HFFc6 (cell line): Measurements from ENCODE around the gene SEPTIN10. TPM values are rescaled to one million over a fixed set of nuclear protein-coding genes. Genes with fewer than 3 reads are reported as not detected.

Source experiments
- DNase-seq: peaks from one replicate; pipeline ENCODE4 v3.0.0-alpha.2; 2018
- H3K27ac Mint-ChIP-seq: 2 replicates; pipeline ENCODE4 v1.8.0; 2020; ENCODE audit warnings: mild to moderate bottlenecking, mixed read lengths
- H3K27me3 Mint-ChIP-seq: 2 replicates; pipeline ENCODE4 v1.8.0; 2021; ENCODE audit warnings: mild to moderate bottlenecking, moderate library complexity, mixed read lengths; ENCODE audit not compliant: insufficient read depth
- H3K36me3 Mint-ChIP-seq: 2 replicates; pipeline ENCODE4 v1.8.0; 2021; ENCODE audit warnings: low read depth, mixed read lengths
- H3K4me1 Mint-ChIP-seq: 2 replicates; pipeline ENCODE4 v1.8.0; 2020; ENCODE audit warnings: low read depth, mixed read lengths
- H3K4me3 Mint-ChIP-seq: 2 replicates; pipeline ENCODE4 v1.8.0; 2020; ENCODE audit warnings: mild to moderate bottlenecking, moderate library complexity, mixed read lengths
- H3K9me3 Mint-ChIP-seq: 2 replicates; pipeline ENCODE4 v1.8.0; 2020; ENCODE audit warnings: mild to moderate bottlenecking, mixed read lengths
- total RNA-seq, 6 experiments: library from RNA; stranded (reverse); fragmentation: NEBNext Ultra II Directional; extraction: Animal tissue kit (Norgen Biotek cat#: 25700); gene quantifications; 2 replicates in 1 of 6; 3 replicates in 5 of 6; pipeline ENCODE4 v1.2.3, GENCODE V29; 2021
- TF ChIP-seq, protein P1 (sequence below): fragments of 200-600 bp; sonication (generic); IDR thresholded peaks from 2 replicates; pipeline ENCODE4 v1.5.0; 2021; ENCODE audit warnings: antibody characterized with exemption, mild to moderate bottlenecking

SEPTIN10 gene
- total RNA-seq, 6 experiments from 2014 or later: 102 to 127 (median 114) TPM

GRCh38 chr2:109512076-109512475, 101.7 kb downstream of the SEPTIN10 start:
- H3K4me3 Mint-ChIP-seq: no peak overlapping the region
- TF ChIP-seq, protein P1, sequence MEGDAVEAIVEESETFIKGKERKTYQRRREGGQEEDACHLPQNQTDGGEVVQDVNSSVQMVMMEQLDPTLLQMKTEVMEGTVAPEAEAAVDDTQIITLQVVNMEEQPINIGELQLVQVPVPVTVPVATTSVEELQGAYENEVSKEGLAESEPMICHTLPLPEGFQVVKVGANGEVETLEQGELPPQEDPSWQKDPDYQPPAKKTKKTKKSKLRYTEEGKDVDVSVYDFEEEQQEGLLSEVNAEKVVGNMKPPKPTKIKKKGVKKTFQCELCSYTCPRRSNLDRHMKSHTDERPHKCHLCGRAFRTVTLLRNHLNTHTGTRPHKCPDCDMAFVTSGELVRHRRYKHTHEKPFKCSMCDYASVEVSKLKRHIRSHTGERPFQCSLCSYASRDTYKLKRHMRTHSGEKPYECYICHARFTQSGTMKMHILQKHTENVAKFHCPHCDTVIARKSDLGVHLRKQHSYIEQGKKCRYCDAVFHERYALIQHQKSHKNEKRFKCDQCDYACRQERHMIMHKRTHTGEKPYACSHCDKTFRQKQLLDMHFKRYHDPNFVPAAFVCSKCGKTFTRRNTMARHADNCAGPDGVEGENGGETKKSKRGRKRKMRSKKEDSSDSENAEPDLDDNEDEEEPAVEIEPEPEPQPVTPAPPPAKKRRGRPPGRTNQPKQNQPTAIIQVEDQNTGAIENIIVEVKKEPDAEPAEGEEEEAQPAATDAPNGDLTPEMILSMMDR: no peak

DNA sequence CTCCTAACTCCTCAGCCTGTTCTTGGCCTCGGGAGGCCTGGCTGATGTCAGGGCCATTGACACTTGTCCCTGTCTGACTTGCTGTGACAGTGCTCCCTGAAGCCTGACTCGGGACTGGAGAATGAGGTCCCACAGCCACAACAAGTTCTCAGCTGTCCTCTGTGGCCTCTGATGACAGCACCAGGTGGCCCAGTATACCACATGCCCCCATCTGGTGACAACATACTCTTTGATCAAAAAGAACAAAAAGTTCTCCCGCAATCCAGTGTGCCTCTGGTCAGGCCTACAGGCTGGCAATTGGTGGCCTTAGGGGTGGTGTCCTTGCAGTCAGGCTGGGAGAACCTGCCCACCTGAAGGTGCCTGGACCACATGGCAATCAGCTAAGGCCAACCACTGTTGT, 102.6 kb downstream of the SEPTIN10 start:
- H3K36me3 Mint-ChIP-seq: no peaks in the 10 kb centered on the region
- H3K4me1 Mint-ChIP-seq: peaks cover 15% of the 10 kb centered on the region
- H3K27me3 Mint-ChIP-seq: peaks cover 6% of the 10 kb centered on the region; the same call in 1 of the 2 replicates
- peaks cover 6% of the 10 kb centered on the region; the same call in 1 of the 2 replicates for H3K9me3 Mint-ChIP-seq
- no peak overlapping the region for H3K4me3 Mint-ChIP-seq
- TF ChIP-seq, protein P1: no peak
- DNase-seq: no peak
- H3K27ac Mint-ChIP-seq: no peak overlapping the region

More at GRCh38 chr2:109512076-109512475, 101.7 kb downstream of the SEPTIN10 start:
- DNase-seq: no peak
- H3K9me3 Mint-ChIP-seq: peaks cover 6% of the 10 kb centered on the region; the same call in 1 of the 2 replicates
- H3K27ac Mint-ChIP-seq: no peak overlapping the region; the same call in 1 of the 2 replicates
- H3K36me3 Mint-ChIP-seq: no peaks in the 10 kb centered on the region
- peaks cover 15% of the 10 kb centered on the region for H3K4me1 Mint-ChIP-seq
- H3K27me3 Mint-ChIP-seq: peaks cover 5% of the 10 kb centered on the region; the same call in 1 of the 2 replicates

DNA sequence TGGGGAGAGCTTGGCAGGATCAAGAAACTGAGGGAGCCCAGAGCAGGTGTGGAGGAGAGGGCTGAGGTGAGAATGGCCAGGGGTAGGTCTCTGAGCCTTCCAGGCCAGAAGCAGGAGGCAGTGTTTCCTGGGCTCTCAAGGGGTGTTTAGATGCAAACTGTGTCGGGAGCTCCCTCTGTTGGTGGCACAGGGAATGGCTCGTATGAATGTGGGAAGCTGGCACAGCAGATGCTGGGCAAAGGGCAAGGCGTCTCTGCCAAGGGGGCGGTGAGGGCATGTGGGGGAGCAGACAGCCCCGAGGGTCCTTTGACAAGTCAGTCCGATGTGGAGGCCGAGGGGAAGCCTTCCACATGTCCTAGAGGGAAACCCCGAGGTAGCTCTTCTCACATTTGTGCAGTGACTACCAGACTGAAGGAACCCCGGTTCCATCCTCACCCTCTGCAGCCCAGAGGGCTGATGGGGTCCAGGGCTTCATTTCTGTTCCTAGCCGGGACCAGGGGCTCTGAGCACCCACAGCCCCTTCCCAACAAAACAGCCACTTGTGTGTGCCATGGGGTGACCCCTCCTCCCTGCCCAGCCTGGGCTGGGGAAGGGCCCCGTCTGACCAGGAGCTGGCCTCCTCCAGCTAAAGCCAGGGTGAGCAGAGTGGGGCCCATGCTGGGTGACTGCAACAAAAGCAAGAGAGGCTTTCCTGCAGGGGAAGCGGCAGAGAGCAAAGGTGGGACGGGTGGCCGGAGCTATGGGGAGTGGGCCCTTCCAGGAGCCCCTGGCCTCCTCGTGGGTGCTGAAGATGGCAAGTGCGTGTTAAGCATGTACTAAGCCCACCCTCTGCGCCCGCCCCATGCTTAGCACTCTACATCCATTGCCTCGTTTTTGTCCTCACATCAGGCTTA, 103.4 kb downstream of the SEPTIN10 start:
- Mint-ChIP-seq H3K27me3 (peaks cover 6% of the 10 kb centered on the region; the same call in 1 of the 2 replicates), H3K36me3 (no peaks in the 10 kb centered on the region), H3K4me3 (no peak overlapping the region), H3K27ac (no peak overlapping the region), H3K9me3 (peaks cover 6% of the 10 kb centered on the region; the same call in 1 of the 2 replicates), H3K4me1 (peaks cover 15% of the 10 kb centered on the region)
- peak; percentile 63 for DNase-seq
- TF ChIP-seq, protein P1: peak; percentile 96

- DNase-seq: no peak
- Mint-ChIP-seq H3K36me3 (no peaks in the 10 kb centered on the region), H3K27me3 (peaks cover 4% of the 10 kb centered on the region; the same call in 1 of the 2 replicates), H3K9me3 (peaks cover 6% of the 10 kb centered on the region; the same call in 1 of the 2 replicates), H3K27ac (no peak overlapping the region), H3K4me1 (peaks cover 6% of the 10 kb centered on the region; the same call in 1 of the 2 replicates), H3K4me3 (no peak overlapping the region)
- TF ChIP-seq, protein P1: no peak
Measured at GRCh38 chr2:109508556-109508955, 105.2 kb downstream of the SEPTIN10 start.

DNA sequence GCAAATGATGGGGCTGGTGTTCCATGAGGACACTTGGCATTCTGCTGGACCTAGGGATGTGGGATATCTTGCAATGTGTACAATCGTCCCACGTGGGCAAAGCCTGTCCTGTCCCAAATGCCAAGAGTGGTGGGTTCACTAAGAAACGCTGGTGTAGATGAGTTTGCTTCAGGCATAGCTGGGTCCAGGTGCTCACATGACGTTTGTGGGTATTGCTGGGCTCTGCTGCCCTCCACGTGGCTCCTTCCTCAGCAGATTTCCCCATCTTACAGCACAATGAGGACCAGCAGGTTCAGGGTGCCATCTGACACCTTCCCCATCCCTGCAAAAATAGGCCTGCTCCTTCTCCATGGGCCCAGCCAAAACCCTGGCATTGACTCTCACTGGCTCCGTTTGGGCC, 105.9 kb downstream of the SEPTIN10 start:
- TF ChIP-seq, protein P1: no peak
- H3K27me3 Mint-ChIP-seq: peaks cover 4% of the 10 kb centered on the region; the same call in 1 of the 2 replicates
- peaks cover 5% of the 10 kb centered on the region; the same call in 1 of the 2 replicates for H3K4me1 Mint-ChIP-seq
- H3K27ac Mint-ChIP-seq: no peak overlapping the region
- no peak overlapping the region for H3K4me3 Mint-ChIP-seq
- no peak for DNase-seq
- no peaks in the 10 kb centered on the region for H3K36me3 Mint-ChIP-seq
- H3K9me3 Mint-ChIP-seq: peaks cover 6% of the 10 kb centered on the region; the same call in 1 of the 2 replicates
